Stimulated activated CD8-positive, alpha-beta memory T cell treated with anti-CD3 and anti-CD28 coated beads, Interleukin-4, amount 100 ng/mL, for 4 hours (primary cell): Measurements from ENCODE around the gene MMP7.

ENCODE experiments used
- DNase-seq, 2 donors: peaks; one replicate each; pipeline ENCODE4 v3.0.0-alpha.2; 2020; ENCODE audit warnings: low read depth in 2 of 2, low spot score in 1 of 2

MMP7 gene

DNA sequence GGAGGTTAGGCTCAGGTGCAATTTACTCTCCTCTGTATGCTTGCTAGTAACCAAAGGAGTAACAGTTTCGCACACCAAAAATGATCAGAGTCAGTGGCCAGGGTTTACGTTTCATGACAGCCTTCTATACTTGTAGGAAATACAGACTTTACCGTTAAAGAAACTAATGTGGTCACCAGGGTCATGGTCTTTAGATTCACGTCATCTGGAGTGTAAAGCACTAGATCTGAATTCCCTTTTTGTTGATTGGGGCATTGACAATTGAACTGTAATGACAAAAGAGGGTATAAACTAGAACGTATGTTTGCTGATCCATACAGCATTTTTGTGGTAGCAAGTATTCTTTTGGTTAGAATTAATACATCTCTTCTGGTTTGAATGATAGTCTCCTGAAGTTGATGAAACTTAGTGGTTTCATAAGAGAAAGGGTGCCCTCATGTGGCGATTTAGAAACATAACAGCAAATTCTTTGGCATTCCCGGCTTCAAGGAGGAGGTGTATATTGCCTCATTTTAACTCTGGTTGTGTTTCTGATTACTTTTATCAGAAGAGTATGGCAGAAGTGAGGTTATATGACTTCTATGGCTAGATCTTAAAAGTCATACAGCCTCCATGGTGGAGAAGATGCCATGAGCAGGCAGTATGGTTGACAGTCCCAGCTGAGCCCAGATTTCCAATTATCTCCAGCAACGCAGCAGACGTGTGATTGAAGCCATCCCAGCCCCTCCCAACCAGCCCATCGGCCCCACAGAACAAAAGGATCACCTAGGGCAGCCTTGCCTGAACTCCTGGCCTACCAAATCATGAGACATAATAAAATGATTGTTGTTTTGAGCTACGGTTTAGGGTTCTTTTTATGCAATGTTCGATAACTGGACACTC is 35.1 kb downstream of the MMP7 start:
- peak in 1 of 2 donors; percentile 11 for DNase-seq

GRCh38 chr11:102494216-102494615 is 36.3 kb downstream of the MMP7 start:
- no peak for DNase-seq

DNA sequence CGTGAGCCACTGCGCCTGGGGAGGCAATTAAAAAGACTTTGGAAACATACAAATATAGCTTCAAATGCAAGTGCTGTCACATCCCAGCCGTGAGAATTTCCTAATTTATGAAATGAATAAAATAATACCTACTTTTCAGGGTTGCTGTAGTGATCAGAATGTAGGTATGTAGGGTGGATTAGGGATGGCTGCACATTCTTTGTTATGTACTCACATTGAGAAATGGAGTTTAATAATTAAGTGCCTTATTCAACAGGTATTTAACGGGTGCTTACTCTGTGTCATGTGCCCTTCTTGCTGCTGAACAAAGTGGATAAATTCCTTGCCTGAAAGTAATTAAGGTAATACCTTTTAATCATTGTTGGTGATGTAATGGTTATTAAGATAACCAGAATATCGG is 37.0 kb downstream of the MMP7 start:
- DNase-seq, result no peak

- DNase-seq, result no peak
These were observed 38.6 kb downstream of the MMP7 start for GRCh38 chr11:102491969-102492368.

- no peak for DNase-seq
These were observed 41.1 kb downstream of the MMP7 start for GRCh38 chr11:102489186-102490145.

DNA sequence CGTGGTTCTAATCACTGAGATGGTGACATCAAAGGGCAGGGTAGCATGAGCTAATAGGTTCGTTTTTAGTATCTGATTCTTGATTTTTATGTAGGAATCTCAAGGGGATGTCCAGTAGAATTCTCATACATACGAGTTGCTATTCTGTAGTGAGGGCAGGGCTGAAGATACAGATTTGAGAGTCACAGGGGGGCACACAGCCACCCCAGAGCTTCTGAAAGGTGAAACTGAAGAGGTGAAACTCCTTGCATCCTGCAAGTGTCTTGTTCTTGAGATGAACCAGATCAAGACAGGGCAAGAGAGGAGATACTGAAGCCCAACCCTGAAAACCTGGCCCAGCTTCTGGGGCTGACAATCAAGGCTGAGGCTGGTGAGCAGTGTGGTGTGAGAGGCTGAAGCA is 42.3 kb downstream of the MMP7 start:
- no peak for DNase-seq

GRCh38 chr11:102487214-102487613 is 43.3 kb downstream of the MMP7 start:
- DNase-seq, result no peak

DNA sequence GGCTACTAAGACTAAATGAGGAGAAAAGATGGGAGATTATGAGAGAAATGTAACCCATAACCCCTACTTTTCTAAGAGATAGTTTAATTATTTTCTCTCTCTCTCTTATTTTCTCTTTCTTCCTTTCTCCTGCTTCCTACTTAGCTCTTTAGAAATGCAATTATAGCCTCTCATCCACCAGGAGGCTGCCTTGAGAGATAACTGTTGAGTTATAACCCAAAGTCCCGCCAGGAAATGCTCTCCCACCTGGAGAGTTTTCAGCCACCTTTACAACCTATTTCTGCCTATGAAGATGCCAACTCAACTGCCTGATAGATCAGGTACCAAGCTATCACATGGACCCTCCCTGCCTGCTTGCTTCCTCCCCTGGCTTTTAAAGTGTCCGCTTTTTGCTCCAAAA is 44.0 kb downstream of the MMP7 start:
- no peak for DNase-seq

- no peak for DNase-seq
These were observed 45.3 kb downstream of the MMP7 start for GRCh38 chr11:102485095-102485722.

GRCh38 chr11:102482433-102482832 is 48.1 kb downstream of the MMP7 start:
- DNase-seq, result no peak

DNA sequence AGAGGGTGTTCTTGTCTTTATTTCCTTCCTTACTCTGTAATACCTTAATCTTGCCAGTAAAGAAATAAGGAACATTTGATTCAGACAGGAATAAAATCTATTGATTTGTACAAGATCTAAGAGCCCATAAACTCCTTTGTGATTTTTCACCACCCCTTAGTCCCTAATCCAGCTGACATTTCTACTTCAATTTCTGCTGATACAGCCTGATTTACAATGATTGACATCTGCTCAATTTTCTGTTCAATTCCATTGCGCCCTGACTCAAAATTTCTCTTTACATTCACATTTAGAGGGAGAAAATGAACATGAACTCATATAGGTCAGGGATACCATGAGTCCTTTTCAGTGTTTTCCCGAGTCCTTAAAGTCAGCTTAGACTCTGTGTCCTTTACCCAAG is 50.8 kb downstream of the MMP7 start:
- DNase-seq, result no peak

DNA sequence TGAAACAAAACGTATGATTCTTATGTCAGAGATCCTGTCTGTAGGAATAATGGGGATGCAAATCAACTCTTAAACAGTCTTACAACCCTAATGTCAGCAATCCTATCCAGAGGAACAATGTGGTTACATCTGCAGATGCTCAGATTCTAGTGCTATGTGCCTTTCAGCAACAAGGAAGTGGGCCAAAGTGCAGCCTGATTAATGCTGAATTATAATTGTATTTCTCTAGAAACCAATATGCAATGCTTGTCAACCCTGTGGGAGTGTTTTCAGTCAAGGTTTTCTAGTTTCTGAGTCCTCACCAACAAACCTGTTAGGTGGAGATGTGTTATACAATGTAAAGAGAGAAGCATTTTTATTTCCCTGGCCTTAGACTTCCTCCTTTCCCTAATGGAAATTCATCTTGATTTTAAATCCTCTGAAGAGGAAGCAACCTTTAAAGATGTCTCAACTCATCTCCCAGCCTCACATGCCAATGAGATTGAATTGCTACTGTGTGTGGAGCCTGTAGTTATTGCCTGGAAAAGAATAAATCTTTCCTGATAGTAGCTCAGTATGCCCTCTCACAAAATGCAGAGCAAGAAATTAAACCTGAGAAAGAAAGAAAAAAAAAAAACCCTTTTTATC is 51.8 kb downstream of the MMP7 start:
- DNase-seq, result no peak

DNA sequence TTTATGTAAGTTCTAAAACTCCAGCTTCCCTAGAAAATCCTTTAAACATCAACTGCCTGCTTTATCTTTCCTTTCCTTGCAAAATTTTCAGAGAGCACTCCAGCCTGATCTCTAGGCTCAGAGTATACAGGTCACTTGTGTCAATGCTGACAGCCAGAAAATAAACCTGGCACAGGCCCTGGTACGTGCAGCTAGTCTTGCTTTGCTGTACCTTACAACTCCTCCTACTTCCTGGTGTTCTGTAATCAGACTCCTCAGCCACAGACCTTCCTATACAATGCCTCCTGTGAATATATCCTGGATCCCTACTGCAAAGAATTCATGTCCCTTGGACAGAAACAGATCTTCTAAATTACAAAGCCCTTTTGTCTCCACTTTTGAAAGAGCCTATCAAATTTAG is 53.7 kb downstream of the MMP7 start:
- DNase-seq, result no peak

DNA sequence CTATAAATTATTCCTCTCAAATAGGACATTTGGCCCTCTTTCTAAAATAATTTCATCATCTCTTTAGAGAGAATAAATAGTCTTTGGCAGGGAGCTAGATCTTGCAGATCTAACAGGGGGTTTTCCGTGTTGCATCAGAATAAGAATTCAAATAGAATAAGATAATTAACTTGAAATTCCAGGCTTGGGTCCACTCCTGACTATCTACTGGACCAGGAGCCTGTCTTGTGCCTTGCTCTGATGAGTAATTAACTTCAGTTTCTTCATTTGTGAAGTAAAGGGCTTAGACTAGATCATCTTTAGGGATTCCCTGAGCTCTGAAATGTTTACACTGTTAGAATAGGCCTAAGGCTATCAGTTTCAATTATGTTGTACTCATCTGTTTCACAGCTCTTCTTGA is 54.5 kb downstream of the MMP7 start:
- no peak for DNase-seq

DNA sequence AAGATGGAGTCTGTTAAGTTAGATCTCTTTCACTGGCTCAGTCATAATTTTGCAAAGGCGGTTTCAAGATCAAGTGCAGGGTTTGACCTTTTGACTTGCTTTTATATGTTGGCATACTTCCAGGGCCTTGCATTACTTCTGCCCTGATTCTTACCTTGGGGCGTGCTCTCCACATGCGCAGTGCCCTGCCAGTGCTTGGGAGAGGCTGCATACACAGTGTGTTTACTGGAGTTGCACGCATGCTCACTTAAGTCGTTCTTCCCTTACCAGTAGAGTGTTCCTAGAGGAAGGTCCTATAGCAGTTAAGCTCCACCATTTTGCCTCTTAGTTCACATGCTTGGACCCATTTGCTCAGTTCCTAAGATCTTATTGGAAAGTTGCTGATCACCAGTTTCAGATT is 57.0 kb downstream of the MMP7 start:
- no peak for DNase-seq

GRCh38 chr11:102472127-102472526 is 58.4 kb downstream of the MMP7 start:
- DNase-seq, result no peak

- DNase-seq, result no peak
These were observed 59.1 kb downstream of the MMP7 start for GRCh38 chr11:102471474-102471873.
